Measurements from ENCODE around the gene CAMTA1.

The CAMTA1 gene

GRCh38 chr1:7503691-7504437 lies 718.6 kb downstream of the CAMTA1 start:
- TF ChIP-seq ZFP3 (CRISPR knock-in tag; IDR thresholded peaks at IDR 0.05) (no peak), ESRRG (CRISPR knock-in tag; IDR thresholded peaks at IDR 0.05) (no peak), ARNTL (CRISPR knock-in tag; IDR thresholded peaks at IDR 0.05; ENCODE audit: borderline replicate concordance, low read depth) (no peak), TOX (CRISPR knock-in tag; IDR thresholded peaks at IDR 0.05; ENCODE audit: borderline replicate concordance) (no peak), GLIS3 (CRISPR knock-in tag; IDR thresholded peaks at IDR 0.05) (no peak), ZNF565 (CRISPR knock-in tag; conservative IDR thresholded peaks at IDR 0.05; ENCODE audit: low read depth) (no peak), PPARA (CRISPR knock-in tag; IDR thresholded peaks at IDR 0.05; ENCODE audit: borderline replicate concordance) (no peak), ZFP30 (CRISPR knock-in tag; IDR thresholded peaks at IDR 0.05) (no peak), BACH2 (CRISPR knock-in tag; IDR thresholded peaks at IDR 0.05; ENCODE audit: borderline replicate concordance) (no peak), ZC3H10 (CRISPR knock-in tag; IDR thresholded peaks at IDR 0.05) (no peak)
- TF ChIP-seq, protein P1, sequence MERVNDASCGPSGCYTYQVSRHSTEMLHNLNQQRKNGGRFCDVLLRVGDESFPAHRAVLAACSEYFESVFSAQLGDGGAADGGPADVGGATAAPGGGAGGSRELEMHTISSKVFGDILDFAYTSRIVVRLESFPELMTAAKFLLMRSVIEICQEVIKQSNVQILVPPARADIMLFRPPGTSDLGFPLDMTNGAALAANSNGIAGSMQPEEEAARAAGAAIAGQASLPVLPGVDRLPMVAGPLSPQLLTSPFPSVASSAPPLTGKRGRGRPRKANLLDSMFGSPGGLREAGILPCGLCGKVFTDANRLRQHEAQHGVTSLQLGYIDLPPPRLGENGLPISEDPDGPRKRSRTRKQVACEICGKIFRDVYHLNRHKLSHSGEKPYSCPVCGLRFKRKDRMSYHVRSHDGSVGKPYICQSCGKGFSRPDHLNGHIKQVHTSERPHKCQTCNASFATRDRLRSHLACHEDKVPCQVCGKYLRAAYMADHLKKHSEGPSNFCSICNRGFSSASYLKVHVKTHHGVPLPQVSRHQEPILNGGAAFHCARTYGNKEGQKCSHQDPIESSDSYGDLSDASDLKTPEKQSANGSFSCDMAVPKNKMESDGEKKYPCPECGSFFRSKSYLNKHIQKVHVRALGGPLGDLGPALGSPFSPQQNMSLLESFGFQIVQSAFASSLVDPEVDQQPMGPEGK (CRISPR knock-in tag; IDR thresholded peaks at IDR 0.05; ENCODE audit: borderline replicate concordance) = no peak
- TF ChIP-seq, protein P2, sequence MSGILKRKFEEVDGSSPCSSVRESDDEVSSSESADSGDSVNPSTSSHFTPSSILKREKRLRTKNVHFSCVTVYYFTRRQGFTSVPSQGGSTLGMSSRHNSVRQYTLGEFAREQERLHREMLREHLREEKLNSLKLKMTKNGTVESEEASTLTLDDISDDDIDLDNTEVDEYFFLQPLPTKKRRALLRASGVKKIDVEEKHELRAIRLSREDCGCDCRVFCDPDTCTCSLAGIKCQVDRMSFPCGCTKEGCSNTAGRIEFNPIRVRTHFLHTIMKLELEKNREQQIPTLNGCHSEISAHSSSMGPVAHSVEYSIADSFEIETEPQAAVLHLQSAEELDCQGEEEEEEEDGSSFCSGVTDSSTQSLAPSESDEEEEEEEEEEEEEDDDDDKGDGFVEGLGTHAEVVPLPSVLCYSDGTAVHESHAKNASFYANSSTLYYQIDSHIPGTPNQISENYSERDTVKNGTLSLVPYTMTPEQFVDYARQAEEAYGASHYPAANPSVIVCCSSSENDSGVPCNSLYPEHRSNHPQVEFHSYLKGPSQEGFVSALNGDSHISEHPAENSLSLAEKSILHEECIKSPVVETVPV (CRISPR knock-in tag; IDR thresholded peaks at IDR 0.05) = no peak
- TF ChIP-seq, protein P3, sequence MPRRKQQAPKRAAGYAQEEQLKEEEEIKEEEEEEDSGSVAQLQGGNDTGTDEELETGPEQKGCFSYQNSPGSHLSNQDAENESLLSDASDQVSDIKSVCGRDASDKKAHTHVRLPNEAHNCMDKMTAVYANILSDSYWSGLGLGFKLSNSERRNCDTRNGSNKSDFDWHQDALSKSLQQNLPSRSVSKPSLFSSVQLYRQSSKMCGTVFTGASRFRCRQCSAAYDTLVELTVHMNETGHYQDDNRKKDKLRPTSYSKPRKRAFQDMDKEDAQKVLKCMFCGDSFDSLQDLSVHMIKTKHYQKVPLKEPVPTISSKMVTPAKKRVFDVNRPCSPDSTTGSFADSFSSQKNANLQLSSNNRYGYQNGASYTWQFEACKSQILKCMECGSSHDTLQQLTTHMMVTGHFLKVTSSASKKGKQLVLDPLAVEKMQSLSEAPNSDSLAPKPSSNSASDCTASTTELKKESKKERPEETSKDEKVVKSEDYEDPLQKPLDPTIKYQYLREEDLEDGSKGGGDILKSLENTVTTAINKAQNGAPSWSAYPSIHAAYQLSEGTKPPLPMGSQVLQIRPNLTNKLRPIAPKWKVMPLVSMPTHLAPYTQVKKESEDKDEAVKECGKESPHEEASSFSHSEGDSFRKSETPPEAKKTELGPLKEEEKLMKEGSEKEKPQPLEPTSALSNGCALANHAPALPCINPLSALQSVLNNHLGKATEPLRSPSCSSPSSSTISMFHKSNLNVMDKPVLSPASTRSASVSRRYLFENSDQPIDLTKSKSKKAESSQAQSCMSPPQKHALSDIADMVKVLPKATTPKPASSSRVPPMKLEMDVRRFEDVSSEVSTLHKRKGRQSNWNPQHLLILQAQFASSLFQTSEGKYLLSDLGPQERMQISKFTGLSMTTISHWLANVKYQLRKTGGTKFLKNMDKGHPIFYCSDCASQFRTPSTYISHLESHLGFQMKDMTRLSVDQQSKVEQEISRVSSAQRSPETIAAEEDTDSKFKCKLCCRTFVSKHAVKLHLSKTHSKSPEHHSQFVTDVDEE (CRISPR knock-in tag; IDR thresholded peaks at IDR 0.05) = no peak
- no peak for ATAC-seq

- no peak for ATAC-seq
- TF ChIP-seq TOX (CRISPR knock-in tag; IDR thresholded peaks at IDR 0.05; ENCODE audit: borderline replicate concordance) (no peak), ESRRG (CRISPR knock-in tag; IDR thresholded peaks at IDR 0.05) (no peak), ZNF8 (CRISPR knock-in tag; IDR thresholded peaks at IDR 0.05) (no peak), TCF4 (CRISPR knock-in tag; IDR thresholded peaks at IDR 0.05; ENCODE audit: borderline replicate concordance) (no peak)
Observed at GRCh38 chr1:7504438-7504720, 719.1 kb downstream of the CAMTA1 start.

DNA sequence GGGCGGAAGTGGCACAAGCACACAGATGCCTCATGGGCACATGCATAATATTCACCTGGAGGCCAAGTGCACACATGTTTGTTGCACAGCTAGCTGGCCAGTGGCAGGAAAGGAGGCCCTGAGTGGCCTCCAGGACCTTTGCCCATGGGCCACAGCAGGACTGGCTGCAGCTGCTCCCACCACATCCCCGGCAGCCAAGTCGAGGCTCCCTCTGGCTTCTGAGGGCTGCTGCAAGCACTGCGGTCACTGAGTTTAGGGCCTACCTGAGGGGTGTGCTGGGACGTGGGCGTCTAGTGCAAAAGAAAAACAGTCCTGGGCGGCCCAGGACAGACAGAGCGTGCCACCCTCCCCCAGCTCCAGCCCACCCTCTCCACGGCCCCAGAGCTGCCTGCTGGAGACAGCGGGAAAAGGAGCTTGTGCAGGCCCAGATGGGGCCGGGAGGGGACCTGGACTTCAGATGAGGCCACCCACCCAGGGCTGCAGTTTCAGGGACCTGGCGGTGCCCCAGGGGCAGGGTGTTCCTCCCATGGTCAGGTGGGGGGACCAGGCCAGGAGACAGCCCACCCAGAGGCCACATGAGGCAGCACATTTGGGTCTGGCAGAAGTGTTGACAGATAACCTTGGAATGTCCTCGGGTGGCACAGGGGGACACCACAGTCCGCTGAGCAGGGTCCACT lies 720.0 kb downstream of the CAMTA1 start:
- TF ChIP-seq, protein P4, sequence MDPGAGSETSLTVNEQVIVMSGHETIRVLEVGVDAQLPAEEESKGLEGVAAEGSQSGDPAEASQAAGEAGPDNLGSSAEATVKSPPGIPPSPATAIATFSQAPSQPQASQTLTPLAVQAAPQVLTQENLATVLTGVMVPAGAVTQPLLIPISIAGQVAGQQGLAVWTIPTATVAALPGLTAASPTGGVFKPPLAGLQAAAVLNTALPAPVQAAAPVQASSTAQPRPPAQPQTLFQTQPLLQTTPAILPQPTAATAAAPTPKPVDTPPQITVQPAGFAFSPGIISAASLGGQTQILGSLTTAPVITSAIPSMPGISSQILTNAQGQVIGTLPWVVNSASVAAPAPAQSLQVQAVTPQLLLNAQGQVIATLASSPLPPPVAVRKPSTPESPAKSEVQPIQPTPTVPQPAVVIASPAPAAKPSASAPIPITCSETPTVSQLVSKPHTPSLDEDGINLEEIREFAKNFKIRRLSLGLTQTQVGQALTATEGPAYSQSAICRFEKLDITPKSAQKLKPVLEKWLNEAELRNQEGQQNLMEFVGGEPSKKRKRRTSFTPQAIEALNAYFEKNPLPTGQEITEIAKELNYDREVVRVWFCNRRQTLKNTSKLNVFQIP (CRISPR knock-in tag; IDR thresholded peaks at IDR 0.05; ENCODE audit: borderline replicate concordance, low read depth) = no peak
- TF ChIP-seq GLIS3 (CRISPR knock-in tag; IDR thresholded peaks at IDR 0.05) (no peak), ESRRG (CRISPR knock-in tag; IDR thresholded peaks at IDR 0.05) (no peak), BACH2 (CRISPR knock-in tag; IDR thresholded peaks at IDR 0.05; ENCODE audit: borderline replicate concordance) (no peak), ZNF70 (CRISPR knock-in tag; IDR thresholded peaks at IDR 0.05) (no peak), SNAI2 (CRISPR knock-in tag; IDR thresholded peaks at IDR 0.05) (no peak)
- TF ChIP-seq, protein P3 (CRISPR knock-in tag; IDR thresholded peaks at IDR 0.05) = no peak
- no peak for ATAC-seq
